GM18505 (cell line): ENCODE results near the gene ACYP2.

ENCODE experiments used
- ATAC-seq: cut with Tn5 transposase; IDR thresholded peaks from one replicate; pipeline ENCODE4 v1.9.1; 2021; ENCODE audit not compliant: unreplicated experiment
- POLR2A ChIP-seq: IDR thresholded peaks from 4 replicates; pipeline ENCODE4 v1.6.1; 2011; ENCODE audit warnings: borderline replicate concordance; ENCODE audit not compliant: insufficient read depth, insufficient read length; ENCODE audit errors: extremely low read depth

The ACYP2 gene

GRCh38 chr2:54332386-54332785 lies 217.0 kb downstream of the ACYP2 start:
- no peak for ATAC-seq
- TF ChIP-seq POLR2A = no peak

DNA sequence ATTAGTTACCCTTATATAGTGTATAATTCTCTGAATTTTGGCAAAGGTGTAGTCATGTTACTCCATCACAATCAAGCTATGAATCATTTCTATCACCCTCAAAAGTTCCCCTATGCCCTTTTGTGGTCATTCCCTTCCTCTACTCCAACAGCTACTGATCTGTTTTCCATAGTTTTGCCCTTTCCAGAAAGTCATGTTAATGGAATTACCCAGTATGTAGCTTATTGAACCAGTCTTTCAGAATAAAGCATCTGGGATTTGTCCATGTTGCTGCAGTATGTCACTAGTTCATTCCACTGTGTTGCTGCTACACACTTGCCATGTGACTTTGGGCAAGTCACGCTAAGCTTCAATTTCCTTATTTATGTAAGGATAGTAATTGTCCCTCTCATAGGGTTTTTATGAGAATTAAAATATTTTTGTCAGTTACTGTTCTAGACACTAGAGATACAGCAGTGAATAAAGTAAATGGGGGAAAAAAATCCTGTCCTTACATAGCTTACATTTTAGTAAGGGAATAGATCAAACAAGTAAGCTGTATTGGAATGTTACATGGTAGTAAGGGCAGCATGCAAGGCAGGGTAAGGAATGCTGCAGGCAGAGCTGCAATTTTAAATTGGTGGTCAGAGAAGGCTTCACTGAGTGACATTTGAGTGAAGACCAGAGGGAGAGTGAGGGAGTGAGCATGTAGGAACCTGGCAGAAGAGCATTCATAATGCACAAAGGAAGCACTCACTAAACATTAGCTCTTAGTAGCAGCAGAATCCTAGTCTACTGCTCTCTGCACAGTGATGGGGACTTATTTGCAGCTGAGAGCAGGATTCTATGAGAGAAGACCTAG lies 220.9 kb downstream of the ACYP2 start:
- ATAC-seq = no peak
- TF ChIP-seq POLR2A = no peak

- no peak for TF ChIP-seq POLR2A
- no peak for ATAC-seq
Observed at GRCh38 chr2:54336977-54337255, 221.5 kb downstream of the ACYP2 start.

DNA sequence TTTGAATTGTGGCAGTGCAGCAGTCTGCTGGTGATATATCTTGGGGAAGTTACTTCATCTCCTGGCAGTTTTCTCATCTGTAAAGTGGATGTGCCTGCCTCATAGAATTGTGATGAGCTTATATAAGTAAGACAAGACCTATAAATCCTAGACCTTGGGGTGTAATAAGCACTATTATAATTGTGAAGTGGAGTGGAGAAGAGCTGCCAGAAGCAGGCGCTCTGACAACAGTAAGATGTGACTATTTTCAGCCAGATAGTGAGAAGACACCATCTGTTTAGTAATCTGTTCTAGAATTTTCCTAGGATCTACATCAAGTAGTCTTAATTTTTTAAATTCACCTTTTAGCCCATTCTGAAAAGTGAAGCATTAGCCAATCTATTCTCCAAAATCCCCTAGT lies 226.2 kb downstream of the ACYP2 start:
- TF ChIP-seq POLR2A = no peak
- no peak for ATAC-seq

DNA sequence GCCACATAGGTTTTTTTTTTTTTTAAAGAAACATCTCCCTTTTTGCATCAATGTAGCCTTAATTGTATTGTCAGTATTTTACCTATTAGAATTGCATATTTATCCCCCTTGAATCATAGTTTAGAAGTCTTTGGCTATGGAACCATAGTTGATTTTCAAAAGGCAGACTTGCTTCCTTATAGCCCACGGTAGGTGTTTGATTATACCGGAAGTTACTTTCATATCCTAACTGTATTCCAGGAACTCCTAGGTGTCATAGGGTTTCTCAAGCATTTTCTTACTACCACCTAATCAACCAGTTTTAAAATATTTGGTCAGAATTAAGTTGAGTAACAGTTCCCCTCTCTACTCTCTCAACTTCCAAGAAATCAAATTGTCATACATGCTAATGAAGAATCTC lies 227.2 kb downstream of the ACYP2 start:
- no peak for TF ChIP-seq POLR2A
- no peak for ATAC-seq

- ATAC-seq = no peak
- TF ChIP-seq POLR2A = no peak
Observed at GRCh38 chr2:54347622-54348021, 232.2 kb downstream of the ACYP2 start.

DNA sequence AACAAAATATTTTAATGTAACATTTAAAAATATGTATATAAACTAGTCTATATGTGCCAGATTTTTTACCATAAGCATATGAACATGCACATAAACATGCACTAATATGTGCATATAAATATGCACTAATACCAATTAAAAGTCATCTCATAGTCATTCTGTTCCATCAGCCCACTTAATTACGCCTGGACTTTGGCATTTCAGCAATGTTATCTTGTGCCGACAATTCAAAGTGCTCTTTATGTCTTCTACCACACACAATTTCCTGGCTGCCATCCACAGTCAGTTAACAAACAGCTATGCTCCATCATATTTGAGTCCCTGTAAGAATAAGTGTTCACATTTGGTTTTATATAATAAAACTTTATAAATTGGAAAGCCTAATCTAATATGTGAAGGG lies 233.2 kb downstream of the ACYP2 start:
- TF ChIP-seq POLR2A = no peak

DNA sequence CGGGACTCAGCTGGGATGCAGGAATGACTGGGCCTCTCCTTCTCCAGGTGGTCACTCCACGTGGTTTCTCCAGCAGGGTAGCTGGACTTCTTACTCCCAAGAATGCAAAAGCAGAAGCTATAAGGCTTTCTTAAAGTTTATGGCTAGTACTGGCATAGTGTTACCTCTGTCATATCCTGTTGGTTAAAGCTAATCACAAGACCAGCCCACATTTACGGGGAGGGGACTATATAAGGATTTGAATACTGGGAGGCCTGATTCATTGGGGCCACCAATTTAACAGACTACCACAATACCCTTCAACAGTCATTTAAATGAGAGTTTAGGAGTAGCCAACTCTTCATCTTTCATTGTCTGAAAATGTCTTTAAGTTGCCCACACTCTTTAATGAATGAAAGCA lies 235.0 kb downstream of the ACYP2 start:
- ATAC-seq = no peak
- no peak for TF ChIP-seq POLR2A

More for the DNA sequence above, 233.2 kb downstream of the ACYP2 start:
- no peak for ATAC-seq

DNA sequence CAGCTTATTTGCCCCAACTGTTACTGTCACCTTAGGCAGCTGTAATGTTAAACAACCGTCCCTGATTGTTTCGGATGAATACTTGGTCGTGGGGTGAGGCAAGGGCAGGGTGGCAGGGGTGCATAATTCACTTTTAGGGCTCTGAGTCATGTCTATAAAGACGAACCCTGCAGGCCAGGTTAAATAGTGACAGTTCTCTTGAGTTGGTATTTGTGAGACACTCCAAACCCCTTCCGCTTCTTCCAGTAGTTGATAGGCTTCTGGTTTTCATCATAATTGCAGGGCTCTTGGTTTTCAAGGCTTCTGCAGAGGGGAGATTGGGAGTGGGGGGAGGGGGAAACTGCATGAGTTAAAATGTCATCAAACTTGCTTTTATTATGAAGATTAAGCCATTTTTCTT lies 237.8 kb downstream of the ACYP2 start:
- TF ChIP-seq POLR2A = no peak
- no peak for ATAC-seq
